ENCODE data around the gene SLC19A2.
"Not testable (repeated sequence)": the region's sequence is repeated elsewhere in the genome, so short reads cannot be mapped to it uniquely, and the experiment has no call there.

- TF ChIP-seq ELF4 (IDR thresholded peaks at IDR 0.05); SUZ12 (IDR thresholded peaks at IDR 0.05); HDGF (IDR thresholded peaks at IDR 0.05; ENCODE audit: borderline replicate concordance); CTBP1 (IDR thresholded peaks at IDR 0.05; ENCODE audit: borderline replicate concordance): not testable (repeated sequence)
Observed at GRCh38 chr1:169533528-169534190, 47.9 kb upstream of the SLC19A2 start.

Data from HEK293T (cell line).